ENCODE measurements around the gene COX17. TPM values are rescaled to one million over a fixed set of nuclear protein-coding genes. Genes with fewer than 3 reads are reported as not detected.

The COX17 gene
- total and polyA plus RNA-seq, 9 of the 15 experiments (the other 6 are each of a cell fraction or from before 2014, with no cell fraction given) = 29.1 to 167 (median 60.6) TPM

GRCh38 chr3:119628816-119629445, 48.3 kb downstream of the COX17 start (continued):
- no peak for TF ChIP-seq FOS (IDR thresholded peaks at IDR 0.05; ENCODE audit: extremely low read depth, insufficient read length)
- TF ChIP-seq MAFK (IDR thresholded peaks at IDR 0.05; ENCODE audit: low read length) = no peak
- TF ChIP-seq KDM1A (IDR thresholded peaks at IDR 0.05) = no peak
- no peak for TF ChIP-seq ZNF316 (IDR thresholded peaks at IDR 0.05)
- no peak for TF ChIP-seq NFATC3 (IDR thresholded peaks at IDR 0.05)
- TF ChIP-seq HDGF (IDR thresholded peaks at IDR 0.05) = no peak

- Histone ChIP-seq H3K27ac (ENCODE audit: extremely low read depth, low read depth, low read length) (no peak overlapping the region), H3K4me2 (ENCODE audit: insufficient read depth, low read length) (no peak overlapping the region), H3K36me3 (ENCODE audit: control insufficient read depth, insufficient read depth, low read length) (no peaks in the 10 kb centered on the region), H3K4me3 (no peak overlapping the region), H3K4me1 (replicated peaks in 1 of 2; ENCODE audit: control insufficient read depth in 2 of 2, insufficient read depth in 2 of 2, low read length in 2 of 2) (peaks cover 0 to 11% of the 10 kb centered on the region in 2 experiments; a peak in 4 of 5 replicates), H3K27me3 (ENCODE audit: control insufficient read depth in 2 of 2, insufficient read depth in 2 of 2, low read length in 2 of 2) (no peaks in the 10 kb centered on the region), H3K9ac (ENCODE audit: insufficient read depth in 1 of 2, low read depth in 2 of 2, low read length in 2 of 2) (no peak overlapping the region), H3K9me1 (ENCODE audit: control insufficient read depth, insufficient read depth, low read length) (no peaks in the 10 kb centered on the region), H4K20me1 (replicated peaks; ENCODE audit: control insufficient read depth, insufficient read depth, low read length) (no peaks in the 10 kb centered on the region), H2AFZ (ENCODE audit: low read depth, low read length) (no peak overlapping the region), H3K79me2 (ENCODE audit: control insufficient read depth, insufficient read depth, low read length) (no peaks in the 10 kb centered on the region), H3K9me3 (replicated peaks; ENCODE audit: control insufficient read depth, insufficient read depth, low read depth, low read length) (no peaks in the 10 kb centered on the region)
- in situ Hi-C loops (cut with MboI) (no loop called here), intact Hi-C loops (cut with micrococcal nuclease) (no loop called here)
- 39% methylated on average over 3 of the region's 4 CpGs for WGBS (ENCODE audit: insufficient coverage, low coverage, missing lambda C conversion rate)
- ChIA-PET POLR2A (no interaction called here), CTCF (ENCODE audit: low intra/inter-chr PET ratio) (no interaction called here)
- no TSS peak for BruUV-seq (replicated peaks)
- no peak for FAIRE-seq
- no peak for ATAC-seq
- DNase-seq (ENCODE audit: extremely low read depth in 1 of 4, low spot score in 3 of 4) = no peak
- TF ChIP-seq, protein P1, sequence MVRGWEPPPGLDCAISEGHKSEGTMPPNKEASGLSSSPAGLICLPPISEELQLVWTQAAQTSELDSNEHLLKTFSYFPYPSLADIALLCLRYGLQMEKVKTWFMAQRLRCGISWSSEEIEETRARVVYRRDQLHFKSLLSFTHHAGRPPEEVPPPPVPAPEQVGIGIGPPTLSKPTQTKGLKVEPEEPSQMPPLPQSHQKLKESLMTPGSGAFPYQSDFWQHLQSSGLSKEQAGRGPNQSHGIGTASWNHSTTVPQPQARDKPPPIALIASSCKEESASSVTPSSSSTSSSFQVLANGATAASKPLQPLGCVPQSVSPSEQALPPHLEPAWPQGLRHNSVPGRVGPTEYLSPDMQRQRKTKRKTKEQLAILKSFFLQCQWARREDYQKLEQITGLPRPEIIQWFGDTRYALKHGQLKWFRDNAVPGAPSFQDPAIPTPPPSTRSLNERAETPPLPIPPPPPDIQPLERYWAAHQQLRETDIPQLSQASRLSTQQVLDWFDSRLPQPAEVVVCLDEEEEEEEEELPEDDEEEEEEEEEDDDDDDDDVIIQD (CRISPR knock-in tag; IDR thresholded peaks at IDR 0.05) = no peak
- no peak for TF ChIP-seq SMAD1 (IDR thresholded peaks at IDR 0.05; ENCODE audit: low read depth, low read length, partially characterized antibody)
- no peak for TF ChIP-seq EHMT2 (IDR thresholded peaks at IDR 0.05)
- TF ChIP-seq HLTF (IDR thresholded peaks at IDR 0.05) = no peak
- no peak for TF ChIP-seq CBX8 (IDR thresholded peaks at IDR 0.05; ENCODE audit: borderline replicate concordance, extremely low read depth, low read depth, low read length, poor library complexity, severe bottlenecking)
- TF ChIP-seq TSC22D4 (tag; IDR thresholded peaks at IDR 0.05) = no peak
- TF ChIP-seq GATAD2A (IDR thresholded peaks at IDR 0.05) = no peak
- no peak for TF ChIP-seq BRD4 (IDR thresholded peaks at IDR 0.05)
- TF ChIP-seq ZFPM2 (CRISPR knock-in tag; IDR thresholded peaks at IDR 0.05) = no peak
- TF ChIP-seq, protein P2, sequence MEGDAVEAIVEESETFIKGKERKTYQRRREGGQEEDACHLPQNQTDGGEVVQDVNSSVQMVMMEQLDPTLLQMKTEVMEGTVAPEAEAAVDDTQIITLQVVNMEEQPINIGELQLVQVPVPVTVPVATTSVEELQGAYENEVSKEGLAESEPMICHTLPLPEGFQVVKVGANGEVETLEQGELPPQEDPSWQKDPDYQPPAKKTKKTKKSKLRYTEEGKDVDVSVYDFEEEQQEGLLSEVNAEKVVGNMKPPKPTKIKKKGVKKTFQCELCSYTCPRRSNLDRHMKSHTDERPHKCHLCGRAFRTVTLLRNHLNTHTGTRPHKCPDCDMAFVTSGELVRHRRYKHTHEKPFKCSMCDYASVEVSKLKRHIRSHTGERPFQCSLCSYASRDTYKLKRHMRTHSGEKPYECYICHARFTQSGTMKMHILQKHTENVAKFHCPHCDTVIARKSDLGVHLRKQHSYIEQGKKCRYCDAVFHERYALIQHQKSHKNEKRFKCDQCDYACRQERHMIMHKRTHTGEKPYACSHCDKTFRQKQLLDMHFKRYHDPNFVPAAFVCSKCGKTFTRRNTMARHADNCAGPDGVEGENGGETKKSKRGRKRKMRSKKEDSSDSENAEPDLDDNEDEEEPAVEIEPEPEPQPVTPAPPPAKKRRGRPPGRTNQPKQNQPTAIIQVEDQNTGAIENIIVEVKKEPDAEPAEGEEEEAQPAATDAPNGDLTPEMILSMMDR (IDR thresholded peaks at IDR 0.05 in 2 of 3, conservative IDR thresholded peaks at IDR 0.05 in 1 of 3; ENCODE audit: insufficient read depth in 2 of 3, low read depth in 1 of 3, low read length in 3 of 3) = no peak
- no peak for TF ChIP-seq IFI16 (CRISPR knock-in tag; IDR thresholded peaks at IDR 0.05)
- no peak for TF ChIP-seq NCOR1 (IDR thresholded peaks at IDR 0.05)
- TF ChIP-seq DMBX1 (CRISPR knock-in tag; IDR thresholded peaks at IDR 0.05; ENCODE audit: borderline replicate concordance) = no peak
- TF ChIP-seq MEIS2 (IDR thresholded peaks at IDR 0.05; ENCODE audit: partially characterized antibody) = no peak
- TF ChIP-seq, protein P3, sequence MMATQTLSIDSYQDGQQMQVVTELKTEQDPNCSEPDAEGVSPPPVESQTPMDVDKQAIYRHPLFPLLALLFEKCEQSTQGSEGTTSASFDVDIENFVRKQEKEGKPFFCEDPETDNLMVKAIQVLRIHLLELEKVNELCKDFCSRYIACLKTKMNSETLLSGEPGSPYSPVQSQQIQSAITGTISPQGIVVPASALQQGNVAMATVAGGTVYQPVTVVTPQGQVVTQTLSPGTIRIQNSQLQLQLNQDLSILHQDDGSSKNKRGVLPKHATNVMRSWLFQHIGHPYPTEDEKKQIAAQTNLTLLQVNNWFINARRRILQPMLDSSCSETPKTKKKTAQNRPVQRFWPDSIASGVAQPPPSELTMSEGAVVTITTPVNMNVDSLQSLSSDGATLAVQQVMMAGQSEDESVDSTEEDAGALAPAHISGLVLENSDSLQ (IDR thresholded peaks at IDR 0.05) = no peak
These were observed 48.8 kb downstream of the COX17 start for GRCh38 chr3:119628390-119628789.
